Stimulated activated CD4-positive, alpha-beta T cell treated with anti-CD3 and anti-CD28 coated beads, Interleukin-12 subunit alpha, Interleukin-12 subunit beta, amount 100 ng/mL, for 48 hours (primary cell): ENCODE data around the gene ELMO3.

ENCODE experiments used
- DNase-seq, 3 donors: peaks; one replicate each; pipeline ENCODE4 v3.0.0-alpha.2; 2020; ENCODE audit warnings: low read depth in 2 of 3, low spot score in 1 of 3

ELMO3 gene

GRCh38 chr16:67199011-67199807 is at the start of gene ELMO3:
TSS of gene ELMO3 (plus strand) at chr16:67199131. CDS start at chr16:67199327, 196 bp downstream.
- no peak for DNase-seq

DNA sequence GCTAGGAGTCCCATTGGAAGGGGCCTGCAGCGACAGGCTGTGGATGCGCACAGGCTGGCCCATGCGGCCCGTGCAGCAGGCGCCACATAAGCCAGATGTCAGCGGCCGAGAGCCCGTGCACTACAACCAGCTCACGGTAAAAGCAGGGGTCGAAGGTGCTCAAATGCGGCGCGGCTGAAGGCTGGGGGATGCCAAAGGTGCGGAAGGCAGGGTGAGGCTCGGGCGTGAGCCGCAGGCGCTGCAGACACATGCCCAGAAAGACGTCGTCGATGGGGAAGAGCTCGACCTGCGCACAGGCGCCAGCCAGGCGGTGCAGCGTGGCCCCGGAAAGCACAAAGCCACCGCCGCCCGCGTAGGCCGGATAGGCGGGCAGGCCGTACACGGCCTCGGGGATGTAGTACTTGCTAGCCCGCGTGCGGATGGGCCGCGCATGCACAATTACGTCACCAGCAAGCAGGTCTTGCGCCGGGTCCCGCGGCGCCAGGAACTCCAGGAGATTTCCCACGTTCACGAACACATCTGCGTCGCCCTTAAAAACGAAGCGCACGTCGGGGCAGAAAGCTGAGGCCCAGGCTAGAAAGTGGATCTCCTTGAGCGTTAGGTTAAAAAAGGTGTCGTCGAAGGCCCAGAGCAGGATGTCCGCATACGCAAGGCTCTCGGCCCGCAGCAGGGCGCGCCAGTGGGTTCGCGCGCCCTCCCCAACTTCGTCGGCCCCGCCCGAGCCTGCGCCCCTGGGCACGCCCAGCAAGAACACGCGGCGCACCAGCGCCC is 49.5 kb upstream of the ELMO3 start:
- no peak for DNase-seq

DNA sequence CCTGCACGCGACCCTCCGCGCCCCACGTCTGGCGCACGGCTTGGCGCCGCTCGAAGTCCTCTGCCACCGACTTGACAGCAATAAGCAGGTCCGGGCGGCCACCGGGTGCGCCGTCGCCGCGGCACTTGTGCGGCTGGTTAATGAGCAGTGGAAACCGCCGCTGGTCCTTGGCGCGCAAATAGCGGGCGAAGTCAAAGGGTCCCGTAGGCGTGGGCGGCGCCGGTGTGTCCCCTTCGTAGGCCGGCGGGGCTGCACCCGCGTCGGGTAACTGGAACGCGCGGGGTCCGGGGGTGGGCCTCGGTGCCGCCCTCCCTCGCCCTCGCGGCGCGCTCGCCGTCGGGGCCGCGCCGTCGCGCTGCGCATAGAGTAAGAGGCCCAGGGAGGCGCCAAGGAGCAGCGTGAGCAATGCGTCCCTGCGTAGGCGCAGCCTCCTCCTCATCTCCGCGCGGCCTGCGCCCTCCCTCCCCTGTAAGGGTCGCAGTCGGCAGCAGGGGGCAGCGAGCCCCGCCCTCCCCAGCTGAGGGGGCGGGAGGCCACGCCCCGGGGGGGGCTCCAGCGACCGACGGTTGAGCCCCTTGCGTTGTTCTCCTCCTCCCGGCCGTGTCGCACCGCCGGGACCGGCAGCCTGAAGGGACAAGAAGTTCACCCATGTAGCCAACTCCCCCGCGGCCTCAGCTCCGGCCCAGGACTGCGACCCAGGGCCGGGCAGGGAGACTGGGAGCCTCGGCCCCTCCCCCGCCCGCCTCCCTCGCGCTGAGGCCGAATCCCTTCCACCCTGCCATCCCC is 48.7 kb upstream of the ELMO3 start:
- no peak for DNase-seq

GRCh38 chr16:67150833-67151396 is 48.0 kb upstream of the ELMO3 start, which contains the start of gene B3GNT9:
TSS of gene B3GNT9 (minus strand) at chr16:67150998. CDS start at chr16:67150485, 513 bp downstream.
- DNase-seq = no peak

DNA sequence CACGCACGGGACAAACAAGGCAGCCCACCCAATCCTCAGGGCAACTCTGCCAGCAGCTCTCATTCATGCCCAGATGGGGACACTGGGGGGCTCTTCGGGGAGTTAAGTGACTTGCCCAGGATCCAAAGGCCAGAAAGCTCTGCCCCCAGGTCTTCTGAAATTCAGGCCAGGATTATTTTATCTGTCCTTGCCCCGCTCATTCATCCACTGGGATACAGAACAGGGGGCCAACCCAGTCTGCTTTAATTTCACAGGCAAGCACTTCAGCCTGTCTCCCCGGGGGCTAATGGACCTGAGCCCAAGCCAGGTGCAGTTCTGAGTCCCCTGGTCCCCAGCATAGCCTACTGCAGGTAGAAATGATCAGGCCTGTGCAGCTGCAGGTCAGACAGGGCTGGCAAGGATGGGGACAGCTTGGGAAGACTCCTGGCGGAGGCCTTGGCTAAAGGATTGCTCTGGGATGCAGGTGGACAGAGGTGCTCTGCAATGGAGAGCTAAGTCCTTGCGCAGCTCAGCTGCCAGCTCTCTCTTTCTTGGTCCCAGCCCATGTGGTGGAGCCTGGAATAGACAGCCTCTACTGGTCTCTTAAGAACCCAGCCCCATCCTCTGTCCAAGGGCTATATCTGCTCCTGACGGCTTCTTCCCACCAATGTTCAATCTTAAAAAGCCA is 47.4 kb upstream of the ELMO3 start:
- no peak for DNase-seq

DNA sequence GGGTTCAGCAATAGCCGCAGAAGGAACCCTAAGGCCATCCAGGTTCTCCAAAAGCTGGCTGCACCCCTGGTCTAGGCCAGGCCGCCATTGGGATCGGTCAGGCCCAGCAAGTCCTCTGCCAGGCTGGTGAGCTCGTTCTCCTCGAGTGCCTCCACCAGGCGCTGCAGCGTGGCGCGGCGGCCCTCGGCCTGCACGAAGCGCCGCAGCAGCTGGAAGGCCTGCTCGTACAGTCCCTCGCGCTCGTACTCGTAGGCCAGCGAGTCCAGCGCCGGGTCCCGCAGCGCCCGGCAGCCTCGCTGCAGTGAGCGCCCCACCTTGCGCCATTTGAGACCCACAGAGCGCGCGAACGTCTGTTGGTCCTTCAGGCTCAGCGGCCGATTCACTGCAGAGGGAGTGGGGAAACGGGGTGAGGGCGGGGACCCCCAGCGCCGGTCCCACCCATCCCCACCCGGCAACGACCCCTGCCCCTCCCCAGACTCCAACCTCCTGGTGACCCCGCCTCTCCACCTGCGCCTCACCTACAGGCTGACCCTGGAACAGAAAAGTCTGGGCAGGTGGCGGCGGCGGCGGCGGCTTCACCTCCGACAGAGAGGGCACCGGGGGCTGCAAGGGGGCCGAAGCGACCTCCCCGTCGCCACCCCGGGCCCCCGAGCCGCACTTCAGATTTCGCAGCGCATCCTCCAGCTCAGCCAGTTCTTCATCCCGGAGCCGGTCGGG is 44.2 kb upstream of the ELMO3 start:
- DNase-seq = no peak

DNA sequence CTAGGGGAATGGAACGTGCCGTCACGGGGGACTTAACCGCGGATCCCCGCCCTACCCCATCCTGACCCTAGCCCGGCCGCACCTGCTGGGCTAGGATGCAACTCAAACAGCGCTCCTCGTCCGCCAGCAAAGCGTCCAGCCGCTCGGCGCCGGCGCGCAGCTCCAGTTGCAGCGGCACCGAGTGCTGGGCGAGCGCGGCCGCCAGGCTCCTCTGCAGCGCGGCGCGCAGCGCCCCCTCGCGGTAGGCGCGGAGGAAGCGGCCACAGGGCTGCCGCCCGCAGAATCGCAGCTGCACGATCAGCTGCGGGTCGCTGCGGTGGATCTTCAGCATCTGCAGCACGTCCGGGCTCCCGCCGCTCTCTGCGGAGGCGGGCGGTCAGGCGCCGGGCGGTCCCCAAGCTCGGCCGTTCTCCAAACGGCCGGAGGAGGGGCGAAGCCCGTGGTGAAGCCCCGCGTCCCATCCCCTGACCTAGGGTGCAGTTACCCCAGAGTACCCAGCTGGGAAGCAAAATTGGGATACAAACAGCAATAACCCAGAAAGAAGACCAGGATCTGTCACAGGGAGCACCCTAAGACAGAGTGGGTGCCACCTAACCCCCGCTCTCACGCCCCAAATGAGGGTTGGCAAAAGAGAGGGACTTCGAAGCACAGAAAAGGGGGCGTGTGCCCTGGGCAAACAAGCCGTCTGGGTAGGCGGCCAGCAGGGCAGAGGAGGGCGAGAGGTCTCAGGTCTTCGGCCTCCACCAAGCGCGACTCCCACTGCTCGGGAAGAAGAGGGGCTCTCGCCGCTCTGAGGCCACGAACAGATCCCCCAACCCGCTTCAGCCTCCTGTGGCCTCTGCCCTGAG is 43.4 kb upstream of the ELMO3 start:
- peak in 2 of 3 donors; percentile 69 to 78 for DNase-seq

- DNase-seq = no peak
Measured at GRCh38 chr16:67156143-67156844, 42.6 kb upstream of the ELMO3 start.

DNA sequence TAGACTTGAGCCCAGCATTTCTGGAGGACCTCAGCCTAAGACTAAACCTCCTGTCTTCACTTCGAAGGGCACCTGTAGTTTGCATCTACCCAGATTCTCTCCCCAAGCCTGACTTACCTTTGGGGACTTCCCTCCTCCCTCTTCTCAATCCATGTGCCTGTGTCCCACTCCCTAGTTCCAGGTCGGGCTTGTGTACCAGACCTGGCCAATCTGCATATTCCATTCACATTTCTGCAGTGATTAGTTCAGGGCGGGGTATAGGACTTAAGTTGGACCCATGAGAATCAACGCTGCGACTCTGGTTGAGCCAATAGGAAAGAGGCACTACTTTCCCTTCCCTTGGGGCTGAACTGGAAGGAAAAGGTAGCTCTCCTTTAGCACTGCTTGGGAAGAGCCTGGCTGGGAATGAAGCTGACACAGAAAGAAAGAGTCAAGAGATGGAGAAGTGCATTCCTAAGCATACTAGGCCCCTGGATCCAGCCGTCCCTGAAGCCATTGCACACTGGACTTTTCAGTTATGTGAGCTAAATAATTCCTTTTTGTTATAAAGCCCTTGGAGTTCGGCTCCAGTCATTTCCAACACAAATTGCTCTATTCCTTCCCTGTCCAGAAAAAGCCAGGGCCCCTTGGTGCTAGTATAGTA is 41.7 kb upstream of the ELMO3 start:
- DNase-seq = no peak

- DNase-seq = no peak
Measured at GRCh38 chr16:67157892-67158635, 40.9 kb upstream of the ELMO3 start.

DNA sequence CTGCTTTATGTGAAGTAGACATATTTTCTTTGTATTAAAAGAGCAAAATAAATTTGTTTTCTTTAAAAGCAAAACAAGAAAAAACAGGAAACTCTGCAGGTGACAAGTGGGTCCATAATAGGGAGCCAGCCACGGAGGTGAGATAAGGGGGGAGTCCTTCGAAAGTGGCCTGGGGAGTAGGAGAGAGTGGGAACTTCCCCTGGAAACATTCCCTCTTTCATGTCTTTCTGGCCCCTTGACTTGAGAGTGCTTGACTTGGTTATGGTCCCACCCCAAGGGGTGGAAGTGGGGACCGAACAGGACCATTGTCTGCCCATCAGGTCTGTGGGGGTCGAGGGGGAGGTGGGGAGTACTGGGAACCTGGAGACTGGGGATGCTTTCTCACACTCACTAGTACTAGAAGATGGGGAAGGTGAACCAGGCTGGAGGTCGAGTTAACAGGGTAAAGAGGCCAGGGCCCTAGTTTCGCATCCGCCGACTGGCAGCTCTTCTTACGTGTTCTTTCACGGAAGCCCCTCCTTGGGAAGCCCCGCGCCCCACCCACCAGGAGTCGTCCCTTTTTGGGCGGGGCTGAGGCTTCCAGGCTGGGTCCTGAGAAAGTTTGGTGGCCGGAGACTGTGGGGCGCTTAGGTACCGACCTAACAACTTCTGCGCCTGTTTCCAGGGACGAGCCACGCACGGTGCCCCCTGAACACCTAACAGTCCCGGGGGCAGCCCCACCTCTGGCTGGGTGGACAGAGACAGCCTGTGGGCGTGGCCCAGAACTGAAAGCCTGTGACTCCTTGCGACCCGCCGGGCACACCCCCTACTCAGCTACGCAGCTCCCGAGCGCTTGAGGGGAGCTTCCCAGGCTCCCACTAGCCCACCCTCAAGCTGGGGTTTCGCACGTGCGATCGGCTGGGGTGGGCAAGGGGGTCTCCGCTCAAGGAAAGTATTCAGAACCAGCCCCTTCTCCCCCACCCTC is 40.0 kb upstream of the ELMO3 start:
- peak; percentile 75 to 79 (median 78) for DNase-seq

DNA sequence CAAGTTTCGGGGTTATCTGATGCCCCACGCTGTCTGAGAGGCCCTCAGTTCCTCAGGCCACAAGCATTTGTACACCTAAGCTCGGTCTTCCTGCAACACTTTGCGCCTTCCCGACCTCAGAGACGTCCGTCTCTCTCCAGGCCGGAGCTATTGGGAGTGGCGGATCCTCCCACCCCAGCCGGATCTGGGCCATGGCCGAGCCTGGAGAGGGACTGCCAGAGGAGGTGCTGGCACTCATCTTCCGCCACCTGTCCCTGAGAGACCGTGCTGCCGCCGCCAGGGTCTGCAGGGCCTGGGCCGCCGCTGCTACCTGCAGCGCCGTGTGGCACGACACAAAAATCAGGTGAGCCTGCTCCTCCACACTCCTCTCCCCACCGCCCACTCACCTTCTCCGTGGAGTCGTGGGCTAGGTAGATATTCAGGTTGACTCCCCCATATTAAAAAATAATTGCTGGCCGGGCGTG is 37.3 kb upstream of the ELMO3 start:
- DNase-seq = no peak

DNA sequence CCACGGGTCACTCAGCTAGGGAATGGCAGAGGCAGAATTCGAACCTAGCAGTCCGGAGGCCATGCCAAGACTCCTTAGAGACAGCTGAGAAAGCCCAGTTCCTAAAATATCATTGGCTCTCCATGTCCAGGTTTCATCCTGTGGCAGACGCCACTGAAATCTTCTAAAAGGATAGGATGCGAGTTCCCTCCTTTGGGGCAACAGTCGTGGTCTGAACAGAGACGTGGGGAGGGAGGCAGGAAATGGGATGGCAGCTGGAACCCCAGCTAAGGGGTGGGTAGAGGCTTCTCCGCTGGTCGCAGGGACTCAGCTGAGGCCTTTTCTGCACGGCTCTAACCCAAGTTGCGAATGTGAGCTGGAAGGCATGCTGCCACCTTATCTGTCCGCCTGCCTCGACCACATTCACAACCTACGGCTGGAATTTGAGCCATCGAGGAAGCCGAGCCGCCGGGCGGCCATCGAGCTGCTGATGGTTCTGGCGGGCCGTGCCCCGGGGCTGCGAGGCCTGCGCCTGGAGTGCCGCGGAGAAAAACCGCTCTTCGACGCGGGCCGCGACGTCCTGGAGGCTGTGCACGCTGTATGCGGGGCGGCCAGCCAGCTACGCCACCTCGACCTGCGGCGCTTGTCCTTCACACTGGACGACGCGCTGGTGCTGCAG is 36.3 kb upstream of the ELMO3 start:
- no peak for DNase-seq

GRCh38 chr16:67163164-67163998 is 35.5 kb upstream of the ELMO3 start:
- no peak for DNase-seq
